Fibroblast of skin of scalp (primary cell): Measurements from ENCODE around the gene CPLX1. TPM values are rescaled to one million over a fixed set of nuclear protein-coding genes. Genes with fewer than 3 reads are reported as not detected.

Experiments used
- DNase-seq: peaks from one replicate; pipeline ENCODE4 v3.0.0-alpha.2; 2013
- polyA plus RNA-seq, 2 experiments: library from polyadenylated mRNA; unstranded; fragments of 120-200 nt; gene quantifications; one replicate each; pipeline ENCODE4 v1.2.1, GENCODE V29; 2013; ENCODE audit not compliant: insufficient read length in 2 of 2

The CPLX1 gene
- polyA plus RNA-seq (2013, experiment 1 of 2; ENCODE audit: insufficient read length), result 0.14 TPM
- 1.2 TPM for polyA plus RNA-seq (2013, experiment 2 of 2; ENCODE audit: insufficient read length)

DNA sequence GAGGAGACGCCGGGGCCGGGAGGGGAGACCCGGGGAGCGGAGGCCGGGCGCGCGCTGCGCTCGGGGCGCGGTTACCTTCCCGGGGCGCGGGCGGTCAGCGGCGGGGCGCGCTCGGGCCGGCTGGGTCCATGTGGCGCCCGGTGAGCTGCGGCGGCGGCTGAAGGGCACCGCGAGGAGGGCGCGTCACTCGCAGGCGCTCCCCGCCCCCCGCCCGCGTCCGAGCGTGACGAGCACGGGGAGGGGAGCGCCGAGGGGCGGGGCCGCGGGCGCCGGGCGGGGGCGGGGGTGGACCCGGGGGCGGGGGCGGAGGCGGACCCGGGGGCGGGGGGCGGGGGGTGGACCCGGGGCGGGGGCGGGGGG, at the start of gene CPLX1:
TSS of gene CPLX1 (minus strand) at position 159 of the 360 bp plus-strand sequence. CDS start 1,607 bp downstream, outside the sequence.
- DNase-seq, result no peak

DNA sequence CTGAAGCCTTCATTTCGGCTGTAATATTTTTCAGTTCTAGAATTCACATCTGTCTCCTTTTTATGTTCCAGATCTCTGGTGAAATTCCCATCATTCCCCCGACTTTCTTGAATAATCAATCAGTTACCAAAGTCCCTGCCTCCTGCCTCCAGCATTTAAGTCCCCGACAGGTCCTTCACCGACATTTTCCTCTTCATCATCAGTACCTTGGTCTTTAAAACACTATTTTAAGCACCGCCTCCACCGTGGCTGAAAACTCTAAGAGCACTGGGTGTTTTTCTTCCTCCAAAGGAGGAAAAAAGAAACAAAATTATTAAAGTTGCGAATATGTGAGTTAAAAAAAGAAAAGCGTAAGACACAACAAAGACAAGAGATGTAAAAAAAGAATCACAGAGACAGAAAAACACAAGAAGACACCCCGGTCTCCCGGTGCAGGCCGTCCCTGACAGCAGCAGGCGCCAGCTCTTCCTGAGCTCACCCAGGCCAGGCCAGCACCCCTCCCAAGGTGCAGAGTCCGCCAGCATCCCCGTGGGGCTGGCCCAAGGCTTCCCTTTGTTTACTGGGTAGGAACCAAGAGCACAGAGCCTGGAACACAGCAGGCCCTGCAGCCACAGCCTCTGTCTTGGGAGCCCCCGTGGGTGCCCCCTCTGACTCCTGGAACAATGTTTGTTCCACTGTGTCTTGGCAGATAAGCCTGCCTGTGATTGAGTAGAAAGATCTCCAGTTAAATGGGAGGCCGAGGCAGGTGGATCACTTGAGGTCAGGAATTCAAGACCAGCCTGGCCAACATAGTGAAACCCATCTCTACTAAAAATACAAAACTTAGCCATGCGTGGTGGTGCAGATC, 49.3 kb upstream of the CPLX1 start:
- DNase-seq, result no peak

DNA sequence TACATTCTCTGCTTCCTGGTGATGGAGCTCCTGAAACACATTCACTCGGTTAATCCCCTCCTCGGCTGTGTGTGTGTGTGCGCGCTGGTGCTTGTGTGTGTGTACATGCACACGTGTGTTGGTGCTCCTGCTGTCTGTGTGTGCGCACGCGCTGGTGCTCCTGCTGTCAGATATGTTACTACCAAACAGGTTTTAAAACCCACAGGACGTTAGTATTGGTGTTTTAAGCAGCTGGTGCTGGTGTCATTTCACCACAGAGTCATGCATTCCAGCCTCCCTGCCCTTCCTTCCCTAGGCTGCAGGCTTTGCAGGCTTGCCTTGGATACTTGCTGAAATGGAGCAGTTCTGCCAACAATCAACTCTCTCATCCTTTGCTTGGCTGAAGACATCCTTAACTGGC, 48.1 kb upstream of the CPLX1 start:
- DNase-seq, result no peak

DNA sequence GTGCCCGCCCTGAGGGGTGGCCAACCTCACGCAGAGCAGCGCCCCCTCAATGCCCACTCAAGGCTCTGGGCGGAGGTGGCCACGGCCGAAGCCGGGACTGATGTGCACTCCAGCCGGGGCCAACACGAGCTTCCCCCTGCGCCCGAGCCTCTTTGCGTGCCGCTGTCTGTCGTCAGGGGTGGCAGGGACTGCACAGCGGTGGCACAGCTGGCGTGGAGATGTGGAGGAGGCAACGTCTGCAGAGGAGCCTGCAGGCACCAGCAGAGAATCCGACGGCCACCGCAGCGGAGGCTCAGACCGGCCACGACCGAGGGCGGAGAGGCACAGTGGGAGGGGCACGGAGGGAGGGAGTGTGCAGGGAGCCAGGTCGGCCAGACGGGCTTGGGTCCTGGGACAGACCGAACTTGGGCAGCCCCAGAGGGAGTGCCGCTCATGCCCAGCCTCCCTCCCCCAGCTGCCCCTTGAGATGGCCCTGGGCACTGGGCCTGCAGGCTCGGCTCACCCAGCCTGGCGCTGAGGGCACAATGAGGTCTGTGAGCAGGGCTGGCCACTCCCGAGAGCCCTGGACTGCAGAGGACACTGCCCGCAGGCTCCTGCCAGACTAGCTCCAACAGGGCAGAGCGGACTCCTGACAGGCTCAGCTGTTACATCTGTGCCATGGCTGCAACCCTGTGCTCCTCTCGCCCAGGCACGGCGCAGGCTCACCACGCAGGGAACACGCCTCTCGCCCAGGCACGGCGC, 46.5 kb upstream of the CPLX1 start:
- DNase-seq, result no peak

DNA sequence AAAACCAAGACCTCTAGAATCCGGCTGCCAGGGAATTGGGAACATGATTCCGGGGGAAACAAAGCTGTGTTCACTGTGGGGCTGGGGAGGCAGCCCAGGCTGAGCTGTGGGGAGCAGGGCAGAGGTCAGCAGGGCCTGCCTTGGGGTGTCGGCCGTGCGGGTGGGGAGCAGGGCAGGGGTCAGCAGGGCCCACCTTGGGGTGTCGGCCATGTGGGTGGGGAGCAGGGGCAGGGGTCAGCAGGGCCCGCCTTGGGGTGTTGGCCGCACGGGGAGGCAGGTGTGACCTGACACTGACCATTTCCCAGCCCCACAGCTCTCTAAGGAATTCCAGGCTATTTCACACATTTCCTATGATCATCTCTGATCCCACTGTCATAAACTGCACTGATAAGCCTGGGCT, 45.6 kb upstream of the CPLX1 start:
- DNase-seq, result no peak

DNA sequence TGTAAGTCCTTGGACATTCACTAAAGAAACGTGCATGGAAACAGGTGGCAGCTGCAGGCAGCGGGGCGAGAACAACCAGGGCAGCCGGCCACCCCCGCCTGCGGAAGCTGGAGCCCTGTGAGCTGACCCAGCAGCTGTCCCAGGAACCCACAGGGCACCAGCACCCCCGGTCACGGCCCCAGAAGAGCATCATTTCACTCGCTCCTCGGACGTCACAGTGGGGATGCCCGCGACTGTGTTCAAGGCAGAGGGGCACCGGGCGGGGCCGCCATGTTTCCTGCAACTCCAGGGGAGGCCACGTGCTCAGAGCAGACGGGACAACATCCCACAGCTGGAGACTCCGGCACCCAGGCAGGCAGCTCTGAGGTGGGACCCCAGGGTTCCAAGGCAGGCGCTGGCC, 45.0 kb upstream of the CPLX1 start:
- DNase-seq, result no peak

DNA sequence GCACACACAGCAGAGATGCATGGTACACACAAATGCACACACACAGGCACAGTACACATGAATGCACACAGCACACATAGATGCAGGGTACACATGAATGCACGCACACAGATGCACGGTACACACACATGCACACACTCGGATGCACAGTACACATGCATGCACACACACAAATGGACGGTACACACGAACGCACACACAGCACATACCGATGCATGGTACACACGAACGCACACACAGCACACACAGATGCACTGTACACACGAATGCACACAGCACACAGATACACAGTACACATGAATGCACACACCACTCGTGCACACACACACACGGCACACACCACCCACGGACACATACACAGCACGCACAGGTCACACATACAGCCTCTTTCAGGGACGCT, 43.8 kb upstream of the CPLX1 start:
- DNase-seq, result no peak

DNA sequence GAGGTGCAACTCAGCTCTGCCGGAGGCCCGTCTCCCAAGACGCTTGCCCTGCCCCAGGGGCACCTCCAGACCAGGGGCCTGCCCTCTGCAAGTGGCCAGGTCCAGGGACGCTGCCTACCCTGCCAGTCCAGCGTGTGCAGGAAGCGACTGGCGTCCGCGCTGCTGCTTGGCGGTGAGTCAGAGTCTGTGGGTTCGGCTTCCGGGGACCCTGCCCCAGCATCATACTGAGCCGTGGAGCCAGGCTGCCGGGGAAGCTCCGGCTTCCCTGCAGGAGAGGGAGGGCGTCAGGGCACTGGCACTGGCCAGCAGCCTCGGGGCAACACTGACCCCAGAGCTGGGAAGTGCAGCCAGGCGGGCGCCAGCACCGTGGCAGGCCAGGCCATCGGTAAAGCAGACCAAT, 42.5 kb upstream of the CPLX1 start:
- no peak for DNase-seq

DNA sequence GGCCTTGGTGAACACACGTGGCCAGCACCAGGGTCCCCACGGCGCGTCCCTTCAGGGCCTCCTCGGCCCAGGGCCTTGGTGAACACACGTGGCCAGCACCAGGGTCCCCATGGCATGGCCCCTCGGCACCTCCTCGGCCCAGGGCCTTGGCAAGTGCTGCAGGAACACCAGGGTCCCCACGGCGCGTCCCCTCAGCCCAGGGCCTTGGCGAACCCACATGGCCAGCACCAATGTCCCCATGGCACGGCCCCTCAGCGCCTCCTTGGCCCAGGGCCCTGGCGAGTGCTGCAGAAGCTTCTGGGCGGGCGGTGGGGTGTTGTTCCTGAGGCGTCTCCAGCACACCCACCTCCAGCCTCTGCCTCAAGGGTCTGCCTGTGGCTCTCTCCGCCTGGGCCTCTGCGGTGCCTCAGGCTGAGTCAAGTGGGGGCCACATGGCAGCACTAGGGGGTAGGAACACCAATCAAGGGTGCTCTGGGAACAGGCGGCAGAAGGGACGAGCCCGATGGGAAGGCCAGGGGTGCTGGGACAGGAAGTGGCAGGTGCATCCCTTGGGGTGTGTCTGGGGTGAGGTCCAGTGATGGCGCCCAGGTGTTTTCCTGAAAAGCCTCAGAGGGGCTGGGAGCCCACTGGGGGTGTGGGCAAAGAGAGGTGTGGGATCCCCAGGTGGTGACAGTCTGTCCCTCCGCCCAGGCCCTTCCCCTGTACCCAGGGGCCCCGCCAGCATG, 41.8 kb upstream of the CPLX1 start:
- no peak for DNase-seq

DNA sequence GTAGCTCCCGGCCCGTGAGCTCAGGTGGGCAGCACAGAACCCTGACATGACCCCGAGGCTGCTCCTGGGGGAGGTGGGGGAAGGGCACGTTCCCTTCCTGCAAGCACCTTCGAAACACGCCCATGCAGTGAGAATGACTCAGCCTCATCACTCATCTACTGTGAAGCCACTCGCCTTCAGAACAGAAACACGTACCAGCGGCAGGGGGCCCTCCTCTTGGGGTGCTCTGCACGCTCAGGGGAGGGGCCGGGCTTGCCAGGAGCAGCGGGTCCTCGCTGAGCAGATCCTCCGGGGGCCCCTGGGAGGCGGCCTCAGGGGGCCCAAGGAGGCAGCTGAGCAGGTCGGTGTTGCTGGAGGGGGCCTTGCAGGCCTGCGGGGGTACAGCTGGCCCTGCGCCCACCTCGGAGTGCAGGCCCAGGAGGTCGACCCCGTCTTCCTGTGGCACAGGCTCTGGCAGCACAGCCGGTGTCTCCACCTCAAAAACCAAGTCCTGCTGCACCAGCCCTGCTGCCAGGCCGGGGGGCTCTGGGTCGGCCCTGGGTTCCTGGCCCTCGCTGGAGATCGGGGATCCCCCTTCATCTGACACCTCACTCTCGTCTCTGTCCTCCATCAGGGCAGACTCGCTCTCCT, 40.9 kb upstream of the CPLX1 start:
- DNase-seq, result no peak

DNA sequence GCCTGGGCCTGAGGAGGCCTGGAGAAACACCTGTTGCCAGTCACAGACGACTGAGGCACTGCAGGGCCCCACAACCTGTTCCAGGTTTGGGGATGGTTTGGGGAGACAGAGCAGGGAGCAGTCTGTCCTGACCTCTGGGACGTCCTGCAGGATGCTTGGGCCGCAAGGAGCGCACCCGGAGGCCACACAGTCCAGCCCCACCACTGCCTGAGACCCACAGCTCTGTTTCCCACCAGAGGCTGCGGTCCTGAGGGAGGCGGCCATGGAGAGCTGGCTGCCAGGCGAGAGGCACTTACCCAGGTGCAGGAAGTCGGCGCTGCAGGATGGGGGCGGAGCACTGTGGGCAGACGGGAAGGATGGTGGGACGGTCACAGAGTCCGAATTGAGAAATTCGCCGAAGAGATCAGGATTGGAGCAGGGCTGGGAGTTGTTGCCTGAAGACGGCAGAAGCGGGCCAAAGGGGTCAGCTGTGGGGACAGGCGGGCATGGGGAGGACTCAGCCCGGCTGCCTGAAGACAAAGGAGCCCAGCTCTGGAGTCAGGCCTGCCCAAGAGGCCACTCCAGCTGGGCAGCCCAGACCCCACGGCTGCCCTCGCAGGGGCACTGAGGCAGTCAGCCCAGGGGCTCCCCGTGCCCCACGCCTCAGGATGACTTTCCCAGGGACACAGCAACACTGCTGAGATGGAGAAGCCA, 40.3 kb upstream of the CPLX1 start:
- no peak for DNase-seq

DNA sequence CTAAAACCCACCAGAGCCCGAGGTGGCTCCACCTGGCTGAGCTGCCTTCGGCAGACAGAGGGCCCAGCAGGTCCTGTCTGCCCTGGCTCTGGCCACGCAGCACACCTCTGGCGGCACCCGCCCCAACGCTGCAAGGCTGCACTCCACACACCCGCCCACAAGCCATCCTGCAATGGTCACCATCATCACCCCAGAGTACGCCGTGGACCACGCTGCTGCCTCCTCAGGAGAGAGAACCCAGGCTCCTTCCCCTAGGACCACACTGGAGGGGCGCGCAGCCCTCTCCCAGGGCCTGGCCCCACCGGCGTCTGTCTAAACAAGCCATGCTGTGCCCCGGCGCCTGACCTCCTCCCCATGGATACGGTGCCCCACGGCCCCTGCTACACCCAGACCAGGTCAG, 39.6 kb upstream of the CPLX1 start:
- DNase-seq, result no peak

DNA sequence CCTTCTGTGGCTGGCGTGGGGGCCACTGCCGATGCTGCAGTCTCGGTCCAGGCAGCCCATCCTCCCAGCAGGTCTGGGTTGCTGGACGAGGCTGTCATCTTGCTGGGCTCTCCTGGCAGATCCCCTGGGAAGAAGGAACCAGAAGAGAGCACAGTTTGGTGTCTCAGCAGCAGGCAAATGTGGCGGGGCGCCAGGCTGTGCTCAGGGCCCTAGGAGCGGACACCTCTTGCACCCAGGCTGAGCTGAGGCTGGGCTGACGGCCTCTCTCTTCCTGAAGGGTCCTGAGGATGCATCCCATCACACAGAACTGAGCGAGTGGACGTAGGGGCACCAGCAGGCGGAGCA, 39.2 kb upstream of the CPLX1 start:
- DNase-seq, result no peak

DNA sequence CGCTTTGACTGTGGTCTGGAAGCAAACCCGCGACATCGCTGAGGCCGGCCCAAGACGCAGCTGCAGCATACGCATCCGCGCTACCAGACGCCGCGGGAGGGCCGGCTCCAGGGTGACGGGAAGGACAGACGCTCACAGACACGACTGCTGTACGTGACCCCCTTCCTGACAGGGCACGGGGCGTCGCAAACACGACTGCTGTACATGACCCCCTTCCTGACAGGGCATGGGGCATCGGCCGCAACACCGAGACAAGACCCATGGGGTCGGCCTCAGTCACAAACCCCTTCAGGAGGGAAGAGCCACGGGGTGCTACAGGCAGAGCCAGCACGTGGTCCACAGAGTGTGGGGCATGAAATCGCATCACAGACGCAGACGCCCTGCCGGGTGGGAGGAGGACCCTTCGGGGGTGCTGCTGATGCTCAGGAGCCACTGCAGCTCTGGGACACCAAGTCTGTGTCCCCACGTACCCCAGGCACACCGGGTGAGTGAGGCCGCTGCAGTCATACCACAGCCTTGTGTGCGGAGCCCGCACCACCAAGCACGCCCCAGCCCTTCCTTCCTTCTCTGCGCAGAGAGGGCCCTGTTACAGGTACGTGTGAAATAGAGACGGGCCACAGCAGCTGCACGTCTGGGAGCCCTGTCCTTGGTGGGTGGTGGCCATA, 38.7 kb upstream of the CPLX1 start:
- DNase-seq, result no peak

DNA sequence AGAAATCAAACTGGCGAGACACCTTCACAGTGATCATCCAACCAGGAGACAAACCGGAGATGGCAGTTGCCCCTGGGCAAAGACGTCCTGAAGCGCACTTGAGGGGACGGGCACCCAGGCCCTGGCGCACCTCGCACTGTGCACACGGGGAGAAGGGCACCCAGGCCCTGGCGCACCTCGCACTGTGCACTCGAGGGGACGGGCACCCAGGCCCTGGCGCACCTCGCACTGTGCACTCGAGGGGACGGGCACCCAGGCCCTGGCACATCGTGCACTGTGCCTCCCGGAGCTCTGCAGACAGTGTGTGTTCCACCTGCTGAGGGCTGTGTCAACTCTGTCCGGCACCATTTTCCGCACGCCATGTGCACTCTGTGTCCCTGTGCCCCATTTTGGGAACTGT, 34.6 kb upstream of the CPLX1 start:
- no peak for DNase-seq

DNA sequence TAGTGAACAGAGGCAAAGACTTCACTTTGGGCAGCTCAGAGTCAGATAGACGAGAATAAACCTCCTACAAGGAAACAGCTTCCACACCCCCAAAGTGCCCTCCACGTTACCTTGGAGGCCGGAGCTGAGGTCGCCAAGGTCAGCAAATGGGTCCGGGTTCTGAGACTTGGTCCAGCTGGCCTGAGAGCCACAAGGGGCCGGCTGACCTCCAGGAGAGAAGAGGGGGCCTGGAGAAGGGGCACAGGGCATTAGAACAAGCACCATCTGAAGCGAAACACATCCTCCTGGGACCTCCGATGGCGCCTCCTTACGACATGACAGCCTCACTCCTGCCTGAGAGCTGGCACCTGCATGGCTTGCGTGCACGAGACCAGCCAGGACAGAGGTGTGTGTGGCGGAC, 33.6 kb upstream of the CPLX1 start:
- DNase-seq, result no peak

DNA sequence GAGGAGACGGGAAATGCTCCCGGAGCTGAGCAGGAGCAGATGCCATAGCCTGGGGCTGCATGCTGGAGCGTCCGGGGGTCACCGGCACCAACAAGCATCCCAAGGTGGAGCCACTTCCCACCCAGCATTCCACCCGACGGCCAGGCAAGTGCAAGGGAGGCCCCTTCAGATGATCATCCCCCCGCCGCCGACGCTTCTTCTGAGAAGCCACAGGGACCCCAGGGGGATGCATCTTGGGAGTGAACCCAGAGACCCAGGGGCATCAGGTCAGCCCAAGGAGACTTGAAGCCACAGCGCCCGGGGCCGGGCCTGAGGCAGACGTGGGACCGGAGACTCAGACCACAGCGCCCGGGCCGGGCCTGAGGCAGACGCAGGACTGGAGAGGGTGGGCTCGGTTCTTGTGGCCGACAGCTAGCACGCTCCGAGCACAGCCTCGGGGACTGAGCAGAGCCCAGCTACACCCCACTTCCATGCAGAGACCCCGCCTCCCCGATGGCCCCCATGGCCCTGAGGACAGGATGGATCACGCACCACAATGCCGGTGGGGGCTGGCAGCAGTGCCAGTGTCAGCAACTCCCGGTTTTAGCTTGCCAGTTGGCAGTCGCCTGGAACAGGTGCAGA, 33.0 kb upstream of the CPLX1 start:
- DNase-seq, result no peak

DNA sequence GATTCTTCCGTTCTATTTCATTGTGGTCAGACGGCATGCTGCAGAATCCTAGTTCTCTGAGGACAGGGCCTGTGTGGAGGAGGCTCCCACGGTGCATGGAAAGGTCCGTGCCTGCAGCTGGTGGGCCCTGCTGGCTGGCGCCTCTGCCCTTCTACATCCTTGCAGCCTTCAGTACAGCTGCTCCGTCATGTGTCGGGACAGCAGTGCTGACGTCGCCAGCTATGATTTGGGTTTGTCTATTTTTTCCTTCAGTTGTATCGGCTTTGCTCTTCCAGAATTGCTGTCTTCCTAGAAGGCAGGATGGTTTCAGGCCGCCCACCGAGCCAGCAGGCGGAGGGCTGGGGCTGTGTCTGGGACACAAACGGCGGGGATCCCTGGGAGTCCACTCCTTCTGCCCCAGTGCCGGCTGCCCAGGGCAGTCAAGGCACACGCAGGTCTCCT, 32.1 kb upstream of the CPLX1 start:
- no peak for DNase-seq

DNA sequence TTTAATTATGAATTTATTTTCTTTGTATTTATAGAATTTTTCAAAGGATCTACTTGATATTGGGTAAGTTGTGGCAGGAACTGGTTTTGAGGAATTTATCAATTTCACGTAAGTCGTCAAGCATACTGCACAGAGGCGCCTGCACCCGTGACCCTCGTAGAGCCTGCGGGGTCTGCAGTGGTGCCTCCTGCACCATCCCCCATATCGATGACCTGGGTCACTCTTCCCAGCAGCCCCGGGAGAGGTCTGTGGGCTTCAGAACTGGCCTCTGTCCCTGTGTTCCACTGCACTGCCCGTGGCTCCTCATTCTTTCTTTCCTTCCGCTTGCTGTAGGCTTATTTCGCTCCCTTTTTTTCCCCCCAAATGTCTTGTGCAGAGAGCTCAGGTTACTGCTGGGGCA, 31.5 kb upstream of the CPLX1 start:
- no peak for DNase-seq

DNA sequence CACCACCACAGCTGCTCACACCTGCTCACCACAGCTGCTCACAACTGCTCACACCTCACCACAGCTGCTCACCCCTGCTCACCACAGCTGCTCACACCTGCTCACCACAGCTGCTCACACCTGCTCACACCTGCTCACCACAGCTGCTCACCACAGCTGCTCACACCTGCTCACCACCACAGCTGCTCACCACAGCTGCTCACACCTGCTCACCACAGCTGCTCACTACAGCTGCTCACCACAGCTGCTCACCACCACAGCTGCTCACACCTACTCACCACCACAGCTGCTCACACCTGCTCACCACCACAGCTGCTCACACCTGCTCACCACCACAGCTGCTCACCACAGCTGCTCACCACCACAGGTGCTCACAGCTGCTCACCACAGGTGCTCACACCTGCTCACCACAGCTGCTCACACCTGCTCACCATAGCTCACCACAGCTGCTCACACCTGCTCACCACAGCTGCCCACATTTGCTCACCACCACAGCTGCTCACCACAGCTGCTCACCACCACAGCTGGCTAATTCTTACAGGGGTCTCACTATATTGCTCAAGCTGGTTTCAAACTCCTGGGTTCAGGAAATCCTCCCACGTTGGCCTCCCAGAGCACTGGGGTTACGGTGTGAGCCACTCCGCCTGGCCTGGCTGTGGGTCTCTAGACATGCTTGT, 30.4 kb upstream of the CPLX1 start:
- no peak for DNase-seq

DNA sequence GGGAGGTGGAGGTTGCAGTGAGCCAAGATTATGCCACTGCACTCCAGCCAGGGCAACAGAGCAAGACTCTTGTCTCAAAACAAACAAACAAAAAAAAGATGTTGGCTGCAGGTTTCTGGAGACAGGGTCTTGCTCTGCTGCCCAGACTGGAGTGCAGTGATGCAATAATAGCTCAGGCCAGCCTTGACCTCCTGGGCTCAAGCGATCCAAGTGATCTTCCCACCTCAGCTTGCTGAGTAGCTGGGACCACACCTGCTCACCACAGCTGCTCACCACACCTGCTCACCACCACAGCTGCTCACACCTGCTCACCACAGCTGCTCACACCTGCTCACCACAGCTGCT, 29.9 kb upstream of the CPLX1 start:
- no peak for DNase-seq
